IMR-90 (cell line): ENCODE measurements around the gene PITRM1.

ENCODE experiments used
- CHD1 ChIP-seq: IDR thresholded peaks from 2 replicates; pipeline ENCODE4 v1.6.1; 2012; ENCODE audit warnings: low read depth, low read length, improper control_type of control experiment
- CTCF ChIP-seq: conservative IDR thresholded peaks from 2 replicates; pipeline ENCODE4 v1.5.1; 2012; ENCODE audit warnings: mild to moderate bottlenecking, low read depth, low read length, improper control_type of control experiment
- MAZ ChIP-seq: IDR thresholded peaks from 2 replicates; pipeline ENCODE4 v1.6.1; 2012; ENCODE audit warnings: low read depth, mild to moderate bottlenecking, low read length, improper control_type of control experiment, moderate library complexity, borderline replicate concordance
- MXI1 ChIP-seq: IDR thresholded peaks from 2 replicates; pipeline ENCODE4 v1.6.1; 2012; ENCODE audit warnings: low read depth, mild to moderate bottlenecking, low read length, moderate library complexity, borderline replicate concordance
- POLR2A ChIP-seq: IDR thresholded peaks from 2 replicates; pipeline ENCODE4 v1.6.1; 2012; ENCODE audit warnings: mild to moderate bottlenecking, low read depth, low read length
- RAD21 ChIP-seq: IDR thresholded peaks from 2 replicates; pipeline ENCODE4 v1.6.1; 2012; ENCODE audit warnings: low read length, improper control_type of control experiment
- RCOR1 ChIP-seq: IDR thresholded peaks from 2 replicates; pipeline ENCODE4 v1.6.1; 2012; ENCODE audit warnings: mild to moderate bottlenecking, low read length, improper control_type of control experiment; ENCODE audit not compliant: insufficient replicate concordance
- RFX5 ChIP-seq: IDR thresholded peaks from 2 replicates; pipeline ENCODE4 v1.8.0; 2012; ENCODE audit warnings: low read depth, mild to moderate bottlenecking, low read length, moderate library complexity
- USF2 ChIP-seq: fragments of 150-350 bp; IDR thresholded peaks from 2 replicates; pipeline ENCODE4 v1.6.1; 2017; ENCODE audit warnings: mild to moderate bottlenecking, antibody characterized with exemption, low read length, low read depth

- TF ChIP-seq CTCF = no peak
- TF ChIP-seq POLR2A = no peak
- TF ChIP-seq RFX5 = no peak
- no peak for TF ChIP-seq CHD1
- no peak for TF ChIP-seq MAZ
- no peak for TF ChIP-seq MXI1
- no peak for TF ChIP-seq RCOR1
- TF ChIP-seq RAD21 = no peak
- TF ChIP-seq USF2 = no peak
Measured at GRCh38 chr10:3203016-3203811, 30.6 kb upstream of the PITRM1 start.
